ENCODE results near the gene ST6GALNAC5.
"Not testable (repeated sequence)": the region's sequence is repeated elsewhere in the genome, so short reads cannot be mapped to it uniquely, and the experiment has no call there.

ST6GALNAC5 gene
- 0 to 3.0 (median 0) reads per million in 17 experiments for total RNA-seq

GRCh38 chr1:76867342-76868130, at the start of gene ST6GALNAC5:
Gene ST6GALNAC5 (plus strand): TSS chr1:76867480.
- no peak for DNase-seq

GRCh38 chr1:76820028-76820427, 47.3 kb upstream of the ST6GALNAC5 start:
- DNase-seq: no peak

GRCh38 chr1:76822961-76823360, 44.3 kb upstream of the ST6GALNAC5 start:
- DNase-seq: not testable (repeated sequence)

GRCh38 chr1:76824106-76824505, 43.2 kb upstream of the ST6GALNAC5 start:
- no peak for DNase-seq

GRCh38 chr1:76826072-76826845, 41.0 kb upstream of the ST6GALNAC5 start:
- no peak for DNase-seq

GRCh38 chr1:76827066-76827465, 40.2 kb upstream of the ST6GALNAC5 start:
- DNase-seq: no peak

- DNase-seq: no peak
These were observed 36.9 kb upstream of the ST6GALNAC5 start for GRCh38 chr1:76830373-76830772.

- DNase-seq: no peak
These were observed 34.8 kb upstream of the ST6GALNAC5 start for GRCh38 chr1:76832521-76832920.

GRCh38 chr1:76833151-76833550, 34.1 kb upstream of the ST6GALNAC5 start:
- no peak for DNase-seq

GRCh38 chr1:76833856-76834255, 33.4 kb upstream of the ST6GALNAC5 start:
- DNase-seq: no peak

- DNase-seq: no peak
These were observed 32.1 kb upstream of the ST6GALNAC5 start for GRCh38 chr1:76835203-76835602.

GRCh38 chr1:76840278-76840677, 27.0 kb upstream of the ST6GALNAC5 start:
- DNase-seq: no peak

GRCh38 chr1:76841460-76841859, 25.8 kb upstream of the ST6GALNAC5 start:
- no peak for DNase-seq

GRCh38 chr1:76843821-76844464, 23.3 kb upstream of the ST6GALNAC5 start:
- no peak for DNase-seq

- DNase-seq: no peak
These were observed 13.0 kb upstream of the ST6GALNAC5 start for GRCh38 chr1:76854255-76854654.

GRCh38 chr1:76856104-76856503, 11.2 kb upstream of the ST6GALNAC5 start:
- no peak for DNase-seq

- DNase-seq: no peak
These were observed 10.1 kb upstream of the ST6GALNAC5 start for GRCh38 chr1:76857138-76857537.

GRCh38 chr1:76857973-76858372, 9.3 kb upstream of the ST6GALNAC5 start:
- DNase-seq: no peak

- DNase-seq: no peak
These were observed 6.1 kb upstream of the ST6GALNAC5 start for GRCh38 chr1:76861149-76861548.

- no peak for DNase-seq
These were observed 4.8 kb upstream of the ST6GALNAC5 start for GRCh38 chr1:76862447-76862846.

GRCh38 chr1:76864383-76864782, 2.9 kb upstream of the ST6GALNAC5 start:
- DNase-seq: no peak

- DNase-seq: no peak
These were observed 1.5 kb upstream of the ST6GALNAC5 start for GRCh38 chr1:76865696-76866286.

- no peak for DNase-seq
These were observed 714 bp upstream of the ST6GALNAC5 start for GRCh38 chr1:76866566-76866965.

Data from suppressor macrophage (primary cell).